Cardiac septum (tissue), 1 donor: ENCODE results near the gene ABLIM2. TPM values are rescaled to one million over a fixed set of nuclear protein-coding genes. Genes with fewer than 3 reads are reported as not detected.

ENCODE experiments used
- DNase-seq: peaks from one replicate; pipeline ENCODE4 v3.0.0-alpha.2; 2020; ENCODE audit warnings: low spot score
- intact Hi-C: fragments of 100-400 bp; cut with DNase I; formaldehyde crosslinking; loops from one replicate; pipeline ENCODE4 v1.14.0; 2022
- total RNA-seq: library from RNA; stranded (reverse); fragmentation: NEBNext Ultra II Directional; extraction: Animal tissue kit (Norgen Biotek cat#: 25700); gene quantifications from one replicate; pipeline ENCODE4 v1.2.1, GENCODE V29; 2021
- donor health status: DM: no; HTN: no; CAD: no.

Gene ABLIM2
- total RNA-seq, 1 donor from 2014 or later = 22.6 TPM

- DNase-seq = no peak
- intact Hi-C loops = no loop called here
These were observed 76.0 kb downstream of the ABLIM2 start for GRCh38 chr4:8082517-8083055.

DNA sequence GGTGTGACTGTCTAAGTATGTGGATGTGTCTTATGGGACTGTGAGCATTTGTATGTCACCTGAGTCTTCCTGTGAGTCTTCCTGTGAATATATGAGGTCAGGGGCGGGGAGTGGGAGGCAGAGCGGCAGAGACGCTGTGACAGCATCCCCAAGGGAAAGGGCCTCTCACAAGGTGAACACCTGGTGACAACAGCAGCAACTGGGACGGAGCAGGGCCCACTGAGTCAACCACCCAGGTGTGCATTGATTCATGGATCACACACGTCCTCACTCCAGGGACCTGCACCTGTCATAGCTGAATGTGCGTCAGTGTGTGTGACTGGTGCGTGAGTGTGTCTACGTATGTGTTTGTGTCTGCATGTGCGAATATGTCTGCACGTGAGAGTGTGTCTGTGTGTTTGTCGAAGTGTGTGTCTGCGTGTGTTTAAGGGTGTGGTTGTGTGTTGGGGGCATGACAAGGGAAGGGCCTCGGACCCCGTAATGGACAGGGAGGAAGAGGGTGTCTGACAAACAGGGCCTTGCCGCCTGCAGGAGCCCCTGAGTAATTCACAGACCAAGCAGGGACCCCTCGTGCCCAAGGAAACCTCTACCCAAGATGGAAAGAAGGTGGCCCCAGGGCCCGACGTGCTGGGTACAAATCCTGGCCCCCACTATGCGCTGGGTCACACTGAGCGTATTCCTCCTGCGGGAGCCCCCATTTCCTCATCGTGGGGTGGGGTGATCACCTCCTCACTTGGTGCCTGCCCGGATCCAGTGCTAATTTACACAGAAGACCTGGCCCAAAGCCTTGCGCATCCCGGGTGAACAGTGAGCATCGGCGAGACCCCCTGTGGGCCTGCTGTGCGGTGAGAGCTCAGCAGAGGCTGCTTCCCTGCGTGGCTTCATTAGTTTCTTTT, 76.7 kb downstream of the ABLIM2 start:
- DNase-seq = no peak
- intact Hi-C loops = no loop called here

GRCh38 chr4:8081171-8081570, 77.4 kb downstream of the ABLIM2 start:
- intact Hi-C loops = no loop called here
- no peak for DNase-seq

DNA sequence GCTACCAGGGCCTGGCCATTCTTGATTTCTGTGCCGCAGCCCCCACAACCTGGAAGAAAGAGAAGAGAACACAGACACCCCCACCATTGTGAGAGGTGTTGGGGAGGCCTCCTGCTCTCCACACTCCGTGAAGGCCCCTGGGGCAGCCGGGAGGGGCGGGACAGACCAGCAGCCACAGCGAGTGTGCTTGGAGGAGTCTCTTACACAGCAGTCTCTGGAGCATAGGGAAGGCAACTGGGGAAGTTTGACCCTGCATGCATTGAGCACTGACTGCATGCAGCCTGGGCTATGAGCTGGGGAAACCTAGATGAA, 77.9 kb downstream of the ABLIM2 start:
- no peak for DNase-seq
- intact Hi-C loops = no loop called here

DNA sequence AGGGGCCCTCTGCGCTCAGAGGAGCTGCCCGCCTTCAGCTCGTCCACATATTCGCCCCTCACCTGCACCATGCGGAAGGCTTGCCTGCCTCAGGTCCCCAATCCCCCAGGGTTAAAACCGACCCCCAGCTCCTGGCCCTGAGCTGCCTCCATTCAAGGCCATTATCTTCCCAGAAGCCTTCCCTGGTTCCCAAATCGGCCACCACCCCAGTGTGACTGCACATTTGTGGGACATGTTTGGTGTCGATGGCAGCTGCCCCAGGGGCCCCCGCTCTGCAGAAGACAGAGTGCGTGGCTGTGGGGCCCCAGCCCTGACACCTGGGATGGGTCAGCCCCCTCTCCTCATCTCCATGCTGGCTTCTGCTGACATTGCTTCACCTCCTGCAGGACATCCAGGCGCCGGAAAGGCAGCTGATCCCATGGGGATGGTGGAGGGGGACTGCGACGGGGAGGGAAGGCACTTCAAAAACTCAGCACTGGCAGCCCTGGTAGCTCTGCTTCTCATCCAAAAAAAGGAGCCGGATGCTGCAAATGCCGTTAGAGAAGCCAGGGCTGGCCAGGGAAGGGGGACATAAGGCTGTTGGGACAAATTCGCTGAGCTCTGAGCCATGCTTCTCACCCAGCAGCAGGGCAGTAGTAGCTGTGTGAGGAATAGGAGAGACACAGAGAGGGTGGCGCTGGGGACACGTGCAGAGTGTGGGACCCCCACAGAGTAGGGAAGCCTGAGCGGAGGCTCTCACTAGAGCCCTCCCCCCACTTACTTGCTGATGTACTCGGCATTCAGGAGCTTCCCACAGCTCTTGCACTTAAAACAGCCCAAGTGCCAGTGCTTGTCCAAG, 78.5 kb downstream of the ABLIM2 start:
- intact Hi-C loops = no loop called here
- DNase-seq = no peak

DNA sequence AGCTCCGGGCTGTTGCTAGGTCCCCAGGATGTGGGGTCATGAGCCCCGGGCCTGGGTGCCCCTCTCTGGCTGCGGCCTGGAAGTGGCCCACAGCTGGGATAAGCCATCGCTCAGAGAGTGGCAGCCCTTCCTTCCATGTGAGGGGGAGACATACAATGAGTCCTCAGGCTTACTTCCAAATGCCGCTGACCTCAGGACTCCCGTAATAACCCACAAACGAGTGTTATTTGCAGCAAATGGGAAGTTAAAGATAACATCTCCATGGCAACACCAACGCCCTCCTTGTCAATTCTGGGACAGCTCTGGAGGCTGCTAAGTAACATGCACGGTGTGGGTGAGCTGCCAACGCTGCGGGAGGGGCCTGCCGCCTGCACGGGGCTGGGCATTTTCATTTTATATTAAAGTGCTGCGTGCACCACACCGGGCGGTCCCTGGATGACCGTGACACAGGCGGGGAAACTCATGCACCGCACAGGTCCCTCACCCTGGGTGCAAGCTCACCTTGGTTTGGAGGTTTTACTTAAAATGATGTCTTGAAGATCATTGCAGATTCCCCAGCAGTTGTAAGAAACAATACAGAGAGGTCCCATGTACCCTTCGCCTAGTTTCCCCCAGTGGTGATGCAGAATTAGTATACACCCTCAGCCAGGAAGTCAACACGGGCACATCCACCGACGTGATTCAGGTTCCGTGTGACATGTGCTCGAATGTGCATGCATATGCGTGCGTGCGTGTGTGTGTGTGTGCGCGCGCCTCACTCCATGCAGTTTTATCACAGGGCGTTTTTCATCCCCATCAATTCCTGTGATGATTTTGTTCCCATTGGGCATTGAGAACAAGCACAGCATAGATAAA, 79.4 kb downstream of the ABLIM2 start:
- intact Hi-C loops = no loop called here
- no peak for DNase-seq

DNA sequence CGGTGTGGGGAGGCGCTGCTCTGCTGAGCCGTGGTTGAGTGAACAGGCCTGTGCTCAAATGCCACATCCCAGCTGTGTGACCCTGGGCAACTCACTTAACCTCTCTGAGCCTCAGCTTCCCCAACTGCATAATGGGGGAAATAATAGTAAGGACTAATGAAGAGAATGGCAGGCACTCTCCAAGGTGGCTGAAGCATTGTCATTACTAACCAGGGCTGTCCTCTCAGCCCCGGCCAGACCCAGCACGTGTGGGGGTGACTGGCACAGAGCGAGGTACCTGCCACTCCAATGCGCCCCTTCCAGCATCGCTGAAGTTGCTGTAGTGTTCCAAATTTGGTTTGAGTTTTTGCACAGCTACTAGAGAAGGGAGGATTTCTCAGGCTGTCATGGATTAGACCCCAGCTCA, 80.0 kb downstream of the ABLIM2 start:
- no peak for DNase-seq

DNA sequence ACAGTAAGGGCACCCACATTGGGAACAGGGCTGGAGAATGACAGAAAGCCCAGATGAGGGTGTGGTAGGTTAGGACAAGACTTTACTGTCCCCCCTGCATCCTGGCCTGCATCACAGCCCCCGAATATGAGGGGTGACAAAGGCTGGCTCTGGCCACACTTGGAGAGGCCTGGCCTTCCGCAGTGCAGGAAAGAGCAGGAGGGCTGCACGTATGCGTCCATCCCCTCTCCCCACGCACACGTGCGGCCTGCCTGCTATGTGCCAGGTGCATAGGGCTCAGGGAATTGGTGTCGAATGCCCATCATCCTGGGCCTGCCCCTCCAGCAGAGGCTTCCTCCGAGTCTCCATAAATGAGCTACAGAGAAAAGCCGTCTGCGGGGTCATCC, 80.5 kb downstream of the ABLIM2 start:
- no peak for DNase-seq
- intact Hi-C loops = no loop called here

More for the DNA sequence above, 80.0 kb downstream of the ABLIM2 start:
- intact Hi-C loops = no loop called here

DNA sequence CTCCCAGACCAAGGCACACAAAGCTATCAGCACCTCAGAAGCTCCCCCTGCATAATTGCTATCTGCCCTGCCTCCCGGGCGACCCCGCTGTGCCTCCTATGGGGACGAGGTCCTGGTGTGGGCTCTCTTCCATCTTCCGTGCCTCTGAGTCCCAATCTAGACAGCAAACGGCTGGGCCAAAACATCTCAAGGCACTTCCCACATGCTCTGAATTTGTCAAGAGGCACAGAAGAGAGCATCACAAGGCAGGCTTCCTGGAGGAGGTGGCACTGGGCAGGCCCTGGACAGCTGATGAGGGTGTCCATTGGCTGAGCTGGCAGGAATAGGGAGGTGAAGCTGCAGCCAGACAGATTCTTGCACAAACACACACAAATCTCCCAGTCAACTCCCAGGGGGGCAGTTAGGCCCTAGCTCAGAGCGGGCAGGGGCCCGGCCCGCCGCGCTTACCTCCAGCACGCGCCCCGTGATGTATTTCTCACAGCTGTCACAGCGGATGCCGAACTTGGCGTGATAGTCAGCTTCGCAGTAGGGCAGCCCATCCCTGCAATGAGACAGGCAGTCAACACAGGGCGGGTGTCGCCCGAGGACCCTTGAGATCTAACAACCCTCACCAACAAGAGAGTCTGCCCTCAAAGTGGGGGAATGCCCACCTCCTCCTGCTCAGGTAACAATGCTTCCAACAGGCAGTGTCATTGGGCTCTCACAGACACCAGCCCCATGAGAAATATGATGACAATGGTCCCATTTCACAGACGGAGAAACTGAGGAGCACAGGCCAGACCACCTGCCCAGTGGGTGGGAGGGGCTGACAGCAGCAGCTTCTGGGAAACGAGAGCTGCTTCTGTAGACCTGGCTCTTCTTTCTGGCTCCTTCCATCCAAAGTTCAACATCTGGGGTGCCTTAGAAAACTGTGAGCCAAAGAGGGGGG, 81.2 kb downstream of the ABLIM2 start:
- DNase-seq = no peak
- intact Hi-C loops = no loop called here

GRCh38 chr4:8076023-8076422, 82.6 kb downstream of the ABLIM2 start:
- DNase-seq = no peak

GRCh38 chr4:8073206-8073863, 85.3 kb downstream of the ABLIM2 start:
- no peak for DNase-seq
- intact Hi-C loops = no loop called here

More at GRCh38 chr4:8076023-8076422, 82.6 kb downstream of the ABLIM2 start:
- intact Hi-C loops = no loop called here

DNA sequence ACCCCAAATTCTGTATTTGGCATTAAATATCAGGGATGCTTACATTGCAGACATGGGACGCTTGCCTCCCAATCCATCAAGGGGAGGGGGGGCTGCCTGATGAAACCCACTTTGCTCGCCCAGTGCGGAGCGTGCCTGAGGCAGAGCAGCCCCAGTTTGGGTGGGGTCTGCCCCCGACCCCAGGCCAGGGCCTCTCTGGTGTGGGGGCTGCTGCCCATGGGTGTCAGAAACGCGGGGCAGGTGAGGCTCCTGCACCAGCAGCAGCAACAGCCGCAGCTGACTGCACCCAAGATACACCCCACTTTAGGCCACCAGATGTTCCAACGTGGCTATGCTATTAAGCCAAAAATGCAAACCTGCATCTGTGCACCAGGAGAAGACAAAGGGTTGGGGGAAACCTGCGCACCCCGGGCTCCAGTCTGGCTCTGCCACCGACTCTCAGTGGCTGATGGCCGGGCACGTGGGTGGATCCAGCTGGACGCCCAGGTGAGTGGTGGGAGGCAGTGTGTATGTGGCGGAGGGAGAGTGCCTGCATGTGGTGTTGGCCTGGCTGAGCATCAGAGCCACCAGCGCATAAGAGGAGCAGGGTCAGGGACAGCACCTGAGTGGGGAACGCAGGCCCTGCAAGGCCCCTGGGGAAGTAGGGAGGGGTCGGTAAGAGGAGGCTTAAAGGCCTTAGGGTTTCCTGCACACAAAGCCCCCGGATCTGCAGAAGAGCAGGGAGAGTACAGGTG, 86.2 kb downstream of the ABLIM2 start:
- DNase-seq = no peak
- intact Hi-C loops = no loop called here

GRCh38 chr4:8071766-8072165, 86.8 kb downstream of the ABLIM2 start:
- intact Hi-C loops = no loop called here
- no peak for DNase-seq

DNA sequence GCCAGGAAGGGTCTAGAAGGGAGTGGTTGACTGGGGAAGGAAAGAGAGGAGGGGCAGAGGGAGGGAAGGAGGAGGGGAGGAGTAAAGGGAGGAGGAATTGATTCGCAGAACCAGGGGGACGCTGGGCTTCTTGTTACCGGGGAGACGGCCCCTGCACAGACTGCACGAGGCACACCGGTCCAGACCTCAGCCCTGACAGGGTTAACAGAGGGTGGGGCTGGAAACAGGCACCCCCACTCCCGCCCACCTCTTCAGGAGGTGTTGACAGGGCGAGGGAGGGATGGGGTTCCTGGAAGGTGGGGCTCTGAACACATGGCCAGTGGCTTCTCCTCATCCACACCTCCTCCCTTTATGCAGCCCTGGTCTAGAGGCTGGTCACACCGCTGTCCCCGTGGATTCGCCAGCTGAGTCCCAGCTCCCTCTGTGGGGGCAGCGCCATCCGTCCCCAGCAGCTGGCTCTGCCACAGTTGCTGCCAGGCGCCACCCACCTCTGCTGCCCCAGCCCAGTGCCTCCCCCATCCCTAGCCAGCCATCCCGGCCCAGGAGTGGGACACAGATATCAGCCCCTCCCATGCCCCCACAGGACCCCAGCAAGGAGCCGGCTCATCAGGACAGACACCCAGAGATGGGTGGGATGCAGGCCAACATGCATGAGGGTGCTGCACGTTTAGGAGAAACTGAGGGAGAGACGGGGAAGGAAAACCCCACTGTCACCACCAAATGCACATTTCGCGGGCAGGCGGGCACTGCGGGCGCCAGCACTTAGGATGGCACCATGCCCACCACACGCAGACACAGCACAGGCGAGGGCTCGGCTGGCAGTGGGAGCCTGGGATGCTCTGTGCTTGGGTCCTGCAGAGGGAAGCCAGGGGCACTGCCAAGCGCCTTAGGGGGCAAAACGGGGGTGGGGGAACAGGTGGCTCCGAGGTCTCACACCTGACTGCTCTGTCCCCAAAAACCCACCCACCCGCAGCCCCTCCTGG, 87.6 kb downstream of the ABLIM2 start:
- DNase-seq = no peak
- intact Hi-C loops = no loop called here

DNA sequence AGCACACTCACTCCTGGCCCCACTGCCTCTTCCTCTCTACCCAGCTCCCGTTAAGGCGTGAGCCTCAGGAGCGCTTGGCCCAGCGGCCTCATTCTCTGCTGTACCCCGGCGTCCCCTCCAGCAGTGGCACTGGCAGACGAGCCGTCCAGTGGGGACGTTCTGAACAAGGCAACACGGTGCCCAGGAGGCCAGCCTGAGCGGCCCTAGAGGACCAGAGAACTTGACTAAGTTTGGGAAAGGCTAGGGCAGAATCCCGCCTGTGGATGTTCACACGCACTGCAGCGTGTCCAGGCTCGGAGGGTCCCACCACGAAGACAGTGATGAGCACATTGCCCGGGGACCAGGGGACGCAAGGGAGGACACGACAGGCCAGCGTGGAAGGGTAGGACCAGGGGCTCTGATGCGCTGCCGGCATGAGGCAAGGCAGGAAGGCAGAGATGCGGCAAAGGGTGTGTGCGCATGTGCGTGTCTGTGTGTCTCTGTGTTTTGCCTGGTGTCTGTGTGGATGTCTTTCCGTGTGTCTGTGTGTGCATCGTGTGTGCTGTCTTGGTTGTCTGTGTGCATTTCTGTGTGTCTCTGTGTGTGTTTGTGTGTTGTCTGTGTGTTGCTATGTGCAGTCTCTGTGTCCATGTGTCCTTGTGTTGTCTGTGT, 89.4 kb downstream of the ABLIM2 start:
- intact Hi-C loops = no loop called here
- no peak for DNase-seq
